T-helper 2 cell treated with Interferon-gamma antibody and Interleukin-4, amounts not matched to agents 5 μg/mL and 100 μg/mL, for 36 hours (primary cell): ENCODE results near the gene PLOD1.

Source experiments
- DNase-seq: peaks from one replicate; pipeline ENCODE4 v3.0.0; 2021; ENCODE audit warnings: low spot score
- H3K27ac Mint-ChIP-seq: one replicate; pipeline ENCODE4 v1.8.0; 2021; ENCODE audit warnings: mild to moderate bottlenecking, mixed read lengths
- H3K27me3 Mint-ChIP-seq: one replicate; pipeline ENCODE4 v1.8.0; 2021; ENCODE audit warnings: low read depth, mixed read lengths
- H3K36me3 Mint-ChIP-seq: one replicate; pipeline ENCODE4 v1.8.0; 2021; ENCODE audit warnings: low read depth, mixed read lengths
- H3K4me1 Mint-ChIP-seq: one replicate; pipeline ENCODE4 v1.8.0; 2021; ENCODE audit warnings: low read depth, mixed read lengths
- H3K4me3 Mint-ChIP-seq: one replicate; pipeline ENCODE4 v1.8.0; 2022; ENCODE audit warnings: mild to moderate bottlenecking, moderate library complexity, mixed read lengths
- H3K9me3 Mint-ChIP-seq: one replicate; pipeline ENCODE4 v1.8.0; 2021; ENCODE audit warnings: mixed read lengths

Gene PLOD1

DNA sequence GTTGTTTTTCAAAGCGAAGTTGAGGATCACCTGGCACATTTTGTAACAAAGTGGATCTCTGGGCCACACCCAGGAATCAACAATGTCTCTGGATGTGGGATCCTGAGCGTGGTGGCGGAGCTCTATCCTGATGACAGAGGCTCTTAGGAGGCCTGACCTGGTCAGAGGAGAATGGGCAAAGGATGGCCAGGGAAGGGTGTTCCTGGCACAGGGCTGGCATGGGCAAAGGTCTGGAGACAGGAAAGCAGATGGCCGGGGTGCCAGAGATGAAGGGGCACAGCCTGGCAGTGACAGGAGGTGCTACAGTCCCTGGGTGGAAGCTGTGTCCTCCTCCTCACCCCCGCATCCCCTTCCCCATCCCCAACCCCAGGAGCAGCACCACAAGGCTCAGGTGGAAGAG lies 25.8 kb downstream of the PLOD1 start:
- H3K27ac Mint-ChIP-seq = peak overlapping the region; percentile 26
- no peaks in the 10 kb centered on the region for H3K27me3 Mint-ChIP-seq
- H3K4me1 Mint-ChIP-seq = no peaks in the 10 kb centered on the region
- DNase-seq = no peak
- peaks cover 7% of the 10 kb centered on the region for H3K36me3 Mint-ChIP-seq
- no peaks in the 10 kb centered on the region for H3K9me3 Mint-ChIP-seq
- H3K4me3 Mint-ChIP-seq = no peak overlapping the region

DNA sequence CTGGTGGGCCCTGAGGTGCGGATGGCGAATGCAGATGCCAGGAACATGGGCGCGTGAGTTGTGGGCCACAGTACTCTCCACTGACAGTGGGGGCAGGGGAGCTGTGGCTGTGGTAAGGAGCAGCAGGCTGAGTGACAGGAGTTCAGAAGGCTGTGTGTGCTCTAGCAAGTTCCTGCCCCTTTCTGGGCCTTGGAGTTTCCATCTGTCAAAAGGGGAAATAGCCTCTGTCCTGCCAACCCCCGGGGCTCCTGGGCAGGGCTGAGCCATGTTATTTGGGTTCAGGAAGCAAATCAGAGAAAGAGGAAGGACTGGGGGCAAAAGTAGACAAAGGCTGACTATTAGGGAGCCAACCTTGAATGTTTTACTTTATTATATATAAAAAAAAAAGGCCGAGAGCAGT lies 26.2 kb downstream of the PLOD1 start:
- H3K9me3 Mint-ChIP-seq = no peaks in the 10 kb centered on the region
- no peak overlapping the region for H3K4me3 Mint-ChIP-seq
- H3K27me3 Mint-ChIP-seq = no peaks in the 10 kb centered on the region
- no peaks in the 10 kb centered on the region for H3K4me1 Mint-ChIP-seq
- H3K36me3 Mint-ChIP-seq = peaks cover 7% of the 10 kb centered on the region
- no peak overlapping the region for H3K27ac Mint-ChIP-seq
- DNase-seq = no peak

DNA sequence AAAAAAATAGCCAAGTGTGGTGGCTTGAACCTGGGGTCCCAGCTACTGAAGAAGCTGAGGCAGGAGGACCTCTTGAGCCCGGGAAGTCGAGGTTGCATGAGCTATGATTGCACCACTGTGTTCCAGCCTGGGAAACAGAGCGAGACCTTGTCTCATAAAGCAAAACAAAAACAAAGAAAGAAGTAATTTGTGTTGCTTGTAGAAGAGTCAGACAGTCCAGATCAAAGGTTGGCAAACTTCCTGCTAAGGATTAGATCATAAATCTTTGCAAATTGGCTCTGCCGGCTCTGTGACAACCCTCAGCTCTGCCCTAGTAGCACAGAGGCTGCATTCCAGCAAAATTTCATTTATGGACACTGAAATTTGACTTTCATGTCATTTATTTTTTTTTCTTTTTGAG lies 26.7 kb downstream of the PLOD1 start:
- Mint-ChIP-seq H3K36me3 (peaks cover 7% of the 10 kb centered on the region), H3K4me3 (no peak overlapping the region), H3K4me1 (no peaks in the 10 kb centered on the region), H3K9me3 (no peaks in the 10 kb centered on the region), H3K27ac (no peak overlapping the region), H3K27me3 (no peaks in the 10 kb centered on the region)
- no peak for DNase-seq

DNA sequence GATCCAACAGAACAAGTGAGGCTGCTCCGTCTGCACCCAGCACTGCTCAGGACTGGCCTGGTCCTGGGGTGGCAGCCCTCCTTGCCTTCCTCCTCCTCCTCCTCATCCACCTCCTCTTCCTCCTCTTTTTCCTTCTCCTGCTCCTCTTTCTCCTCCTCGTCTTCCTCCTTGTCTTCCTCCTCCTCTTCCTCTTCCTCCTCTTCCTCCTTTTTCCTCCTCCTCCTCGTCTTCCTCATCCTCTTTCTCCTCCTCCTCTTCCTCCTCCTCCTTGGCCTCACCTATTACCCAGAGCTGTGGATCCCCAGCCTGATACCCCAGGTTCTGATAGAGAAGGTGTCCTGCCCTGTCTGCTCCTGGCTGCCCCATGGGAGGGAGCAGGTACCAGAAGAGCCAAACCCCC lies 29.1 kb downstream of the PLOD1 start:
- peaks cover 12% of the 10 kb centered on the region for H3K36me3 Mint-ChIP-seq
- no peak for DNase-seq
- H3K4me3 Mint-ChIP-seq = no peak overlapping the region
- H3K9me3 Mint-ChIP-seq = no peaks in the 10 kb centered on the region
- no peak overlapping the region for H3K27ac Mint-ChIP-seq
- no peaks in the 10 kb centered on the region for H3K4me1 Mint-ChIP-seq
- H3K27me3 Mint-ChIP-seq = no peaks in the 10 kb centered on the region

DNA sequence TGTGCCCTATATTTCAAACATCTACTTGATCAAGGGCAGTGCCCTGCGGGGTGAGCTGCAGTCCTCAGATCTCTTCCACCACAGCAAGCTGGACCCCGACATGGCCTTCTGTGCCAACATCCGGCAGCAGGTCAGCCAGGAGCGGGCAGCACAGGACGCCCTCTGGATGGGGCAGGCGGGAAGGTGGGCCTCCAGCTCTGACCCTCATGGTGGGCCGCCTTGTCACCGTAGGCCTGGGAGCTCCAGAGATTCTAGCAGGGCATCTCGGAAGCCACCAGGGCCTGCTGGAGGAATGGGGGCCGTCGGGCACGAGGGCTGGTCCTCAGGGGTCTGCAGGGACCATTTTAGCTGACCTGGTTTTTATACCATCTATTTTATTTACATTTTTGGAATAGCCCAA lies 30.1 kb downstream of the PLOD1 start:
- no peak for DNase-seq
- Mint-ChIP-seq H3K4me1 (no peaks in the 10 kb centered on the region), H3K36me3 (peaks cover 12% of the 10 kb centered on the region), H3K27ac (no peak overlapping the region), H3K4me3 (no peak overlapping the region), H3K27me3 (no peaks in the 10 kb centered on the region), H3K9me3 (no peaks in the 10 kb centered on the region)

- Mint-ChIP-seq H3K36me3 (peaks cover 10% of the 10 kb centered on the region), H3K9me3 (no peaks in the 10 kb centered on the region), H3K27ac (no peak overlapping the region), H3K4me1 (peaks cover 3% of the 10 kb centered on the region), H3K27me3 (no peaks in the 10 kb centered on the region), H3K4me3 (no peak overlapping the region)
- no peak for DNase-seq
Measured at GRCh38 chr1:11967028-11967547, 32.6 kb downstream of the PLOD1 start.

- H3K9me3 Mint-ChIP-seq = no peaks in the 10 kb centered on the region
- DNase-seq = no peak
- peaks cover 18% of the 10 kb centered on the region for H3K36me3 Mint-ChIP-seq
- no peak overlapping the region for H3K27ac Mint-ChIP-seq
- no peaks in the 10 kb centered on the region for H3K27me3 Mint-ChIP-seq
- H3K4me3 Mint-ChIP-seq = no peak overlapping the region
- H3K4me1 Mint-ChIP-seq = peaks cover 13% of the 10 kb centered on the region
Measured at GRCh38 chr1:11970441-11971185, 36.1 kb downstream of the PLOD1 start.

DNA sequence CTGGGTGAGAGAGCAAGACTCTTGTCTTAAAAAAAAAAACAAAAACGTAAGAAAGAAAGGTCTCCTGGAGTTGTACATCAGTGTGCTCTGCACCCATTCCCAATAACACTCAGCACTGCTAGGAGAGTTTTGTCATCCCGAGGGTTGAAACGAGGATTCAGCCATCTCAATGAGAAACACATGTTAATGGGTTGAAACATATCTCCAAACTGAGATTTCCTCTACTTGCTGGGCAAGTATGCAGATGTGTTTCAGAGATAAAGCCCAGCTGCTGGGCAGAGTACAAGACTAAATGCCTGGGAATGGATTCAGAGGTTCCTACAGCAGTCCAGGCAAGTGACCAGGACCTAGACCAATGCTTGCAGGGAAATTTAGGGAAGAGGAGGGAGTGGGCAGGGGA lies 43.1 kb downstream of the PLOD1 start:
- no peak for DNase-seq
- Mint-ChIP-seq H3K4me1 (peaks cover 28% of the 10 kb centered on the region), H3K27me3 (no peaks in the 10 kb centered on the region), H3K4me3 (no peak overlapping the region), H3K9me3 (no peaks in the 10 kb centered on the region), H3K36me3 (peaks cover 23% of the 10 kb centered on the region), H3K27ac (no peak overlapping the region)

DNA sequence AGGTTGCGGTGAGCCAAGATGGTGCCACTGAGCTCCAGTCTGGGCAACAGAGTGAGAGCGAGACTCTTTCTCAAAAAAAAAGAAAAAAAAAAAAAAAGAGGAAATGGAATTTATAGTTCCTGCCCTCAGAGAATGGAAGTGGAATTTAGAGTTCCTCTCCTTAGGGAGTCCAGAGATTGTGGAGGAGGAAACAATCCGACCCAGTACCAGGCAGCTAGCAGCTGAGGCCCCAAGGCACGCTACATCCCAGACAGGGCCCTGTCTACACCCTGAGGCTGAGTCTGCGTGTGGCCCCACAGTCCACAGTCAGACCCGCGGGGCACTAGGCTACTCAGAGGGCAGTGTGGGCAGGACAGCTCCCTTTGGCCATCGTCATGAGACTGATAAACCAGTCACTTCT lies 43.8 kb downstream of the PLOD1 start:
- no peak for DNase-seq
- H3K27me3 Mint-ChIP-seq = no peaks in the 10 kb centered on the region
- no peak overlapping the region for H3K27ac Mint-ChIP-seq
- peaks cover 22% of the 10 kb centered on the region for H3K4me1 Mint-ChIP-seq
- H3K4me3 Mint-ChIP-seq = no peak overlapping the region
- H3K9me3 Mint-ChIP-seq = no peaks in the 10 kb centered on the region
- peaks cover 19% of the 10 kb centered on the region for H3K36me3 Mint-ChIP-seq

DNA sequence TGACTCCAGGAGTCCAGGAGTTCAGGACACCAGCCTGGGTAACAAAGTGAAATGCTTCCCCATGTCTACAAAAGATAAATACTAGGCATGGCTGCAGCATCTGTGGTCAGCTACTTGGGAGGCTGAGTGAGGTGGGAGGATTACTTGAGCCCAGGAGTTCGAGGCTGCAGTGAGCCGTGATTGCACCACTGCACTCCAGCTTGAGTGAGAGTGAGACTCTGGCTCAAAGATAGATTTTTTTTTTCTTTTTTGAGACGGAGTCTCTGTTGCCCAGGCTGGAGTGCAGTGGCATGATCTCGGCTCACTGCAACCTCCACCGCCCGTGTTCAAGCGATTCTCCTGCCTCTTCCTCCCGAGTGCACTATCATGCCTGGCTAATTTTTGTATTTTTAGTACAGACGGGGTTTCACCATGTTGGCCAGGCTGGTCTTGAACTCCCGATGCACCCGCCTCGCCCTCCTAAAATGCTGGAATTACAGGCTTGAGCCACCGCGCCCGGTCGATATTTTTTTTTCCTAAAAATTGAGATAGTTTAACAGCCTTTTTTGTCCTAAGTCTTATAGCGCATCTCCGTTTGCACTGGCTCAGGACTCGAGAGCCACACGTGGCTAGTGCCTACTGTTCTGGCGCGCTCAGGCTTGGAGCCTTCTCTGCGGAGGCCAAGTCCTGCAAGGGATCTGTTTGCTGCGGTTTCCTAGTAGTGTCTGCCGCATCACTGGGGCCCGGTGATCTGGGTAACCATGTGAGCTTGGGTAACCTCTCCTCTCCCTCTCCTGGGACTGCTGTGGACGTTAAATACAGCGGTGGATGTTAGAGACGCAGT lies 44.7 kb downstream of the PLOD1 start:
- Mint-ChIP-seq H3K9me3 (no peaks in the 10 kb centered on the region), H3K36me3 (peaks cover 21% of the 10 kb centered on the region), H3K4me1 (peaks cover 25% of the 10 kb centered on the region)

GRCh38 chr1:11979851-11980675 lies 45.5 kb downstream of the PLOD1 start, which contains the start of gene MFN2:
TSS of gene MFN2 (plus strand) at chr1:11980444. CDS start at chr1:11989169, 8,725 bp downstream.
- Mint-ChIP-seq H3K4me3 (peak within 1 kb of the TSS; percentile 92), H3K27me3 (no peaks in the 10 kb centered on the region), H3K9me3 (no peaks in the 10 kb centered on the region), H3K27ac (peak within 1 kb of the TSS; percentile 98), H3K4me1 (peaks cover 30% of the 10 kb centered on the region), H3K36me3 (peaks cover 24% of the 10 kb centered on the region)
- peak; percentile 94 for DNase-seq

More for the DNA sequence above, 44.7 kb downstream of the PLOD1 start:
- Mint-ChIP-seq H3K4me3 (peak overlapping the region; percentile 92), H3K27ac (peak overlapping the region; percentile 87), H3K27me3 (no peaks in the 10 kb centered on the region)
- DNase-seq = no peak

GRCh38 chr1:11980676-11980972 lies 46.1 kb downstream of the PLOD1 start:
- Mint-ChIP-seq H3K36me3 (peaks cover 24% of the 10 kb centered on the region), H3K27ac (peak overlapping the region; percentile 98), H3K27me3 (no peaks in the 10 kb centered on the region), H3K4me3 (peak overlapping the region; percentile 92), H3K4me1 (peaks cover 30% of the 10 kb centered on the region), H3K9me3 (no peaks in the 10 kb centered on the region)
- no peak for DNase-seq

DNA sequence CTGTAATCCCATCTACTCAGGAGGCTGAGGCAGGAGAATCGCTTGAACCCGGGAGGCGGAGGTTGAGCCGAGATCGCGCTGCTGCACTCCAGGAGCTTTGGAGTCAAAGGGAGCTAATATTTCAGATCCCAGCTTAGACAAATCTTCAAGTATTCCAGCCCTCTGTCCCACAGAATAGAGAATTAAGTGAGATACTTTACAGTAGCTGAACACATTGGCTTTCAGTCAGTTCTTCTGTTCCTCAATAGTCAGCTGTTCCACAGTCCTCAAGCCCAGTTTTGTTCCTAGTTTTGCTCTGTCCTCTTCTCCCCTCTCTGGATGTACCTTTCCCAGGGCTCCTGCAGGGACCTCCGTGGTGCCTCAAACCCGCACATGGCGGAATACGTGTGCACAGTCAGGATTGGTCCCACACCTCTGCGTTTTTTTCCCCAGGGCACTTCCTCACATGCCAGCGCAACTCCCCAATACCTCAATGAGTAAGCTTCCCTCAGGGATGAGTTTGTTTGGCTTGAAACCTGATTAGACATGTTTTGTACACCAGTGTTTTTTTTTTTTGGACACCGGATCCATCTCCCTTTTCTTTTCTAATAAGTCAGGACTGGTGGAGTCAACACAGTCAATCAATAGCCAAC lies 47.0 kb downstream of the PLOD1 start:
- H3K36me3 Mint-ChIP-seq = peaks cover 31% of the 10 kb centered on the region
- H3K4me3 Mint-ChIP-seq = peak overlapping the region; percentile 92
- peaks cover 32% of the 10 kb centered on the region for H3K4me1 Mint-ChIP-seq
- no peaks in the 10 kb centered on the region for H3K27me3 Mint-ChIP-seq
- H3K27ac Mint-ChIP-seq = peak overlapping the region; percentile 98
- H3K9me3 Mint-ChIP-seq = no peaks in the 10 kb centered on the region
- DNase-seq = no peak
